Mucosa of descending colon (tissue), 3 donors: ENCODE data around the gene RNF7. TPM values are rescaled to one million over a fixed set of nuclear protein-coding genes. Genes with fewer than 3 reads are reported as not detected.
"Not testable (repeated sequence)": the region's sequence is repeated elsewhere in the genome, so short reads cannot be mapped to it uniquely, and the experiment has no call there.

ENCODE experiments used
- ATAC-seq: fragments of 200-7000 bp; cut with Tn5 transposase; one replicate; pipeline ENCODE4 v1.9.1; 2020; ENCODE audit warnings: mild to moderate bottlenecking, moderate library complexity
- DNase-seq, 3 donors: peaks; one replicate each; pipeline ENCODE4 v3.0.0-alpha.2; 2020
- H3K36me3 ChIP-seq: fragments of 200-600 bp; one replicate; pipeline ENCODE4 v1.8.0; 2021; ENCODE audit warnings: low read depth, mild to moderate bottlenecking
- H3K4me1 ChIP-seq: fragments of 200-600 bp; one replicate; pipeline ENCODE4 v1.8.0; 2021; ENCODE audit warnings: low read depth, mild to moderate bottlenecking
- H3K4me3 ChIP-seq: fragments of 200-600 bp; one replicate; pipeline ENCODE4 v1.8.0; 2021; ENCODE audit warnings: mild to moderate bottlenecking
- H3K9me3 ChIP-seq: fragments of 200-600 bp; one replicate; pipeline ENCODE4 v1.8.0; 2021; ENCODE audit warnings: mild to moderate bottlenecking
- CTCF ChIP-seq: fragments of 200-600 bp; IDR thresholded peaks from one replicate; pipeline ENCODE4 v1.8.0; 2022; ENCODE audit warnings: antibody characterized with exemption, mild to moderate bottlenecking
- intact Hi-C, 2 donors: fragments of 100-400 bp; cut with DNase I in 1 of 2; cut with micrococcal nuclease in 1 of 2; formaldehyde crosslinking; loops; one replicate each; pipeline versions ENCODE4 v1.11.0 to v1.11.1; 2022; cut with DNase I, micrococcal nuclease
- long read RNA-seq, 2 donors: library from polyadenylated mRNA; unstranded; transcript quantifications; one replicate each; pipeline ENCODE4 v2.0.0, GENCODE V29; 2019 to 2021
- total RNA-seq, 3 donors: library from RNA; stranded (reverse); fragmentation: NEBNext Ultra II Directional in 2 of 3; extraction: Animal tissue kit (Norgen Biotek cat#: 25700) in 2 of 3; gene quantifications; one replicate each; pipeline versions ENCODE4 v1.2.1 to v1.2.4, GENCODE V29; 2021 to 2023
- donor health status: DM: no; HTN: no; CAD: no; lungs with moderate emphysema.
- donor health status: DM: no; HTN: no; CAD: no.
- donor health status: DM: no; HTN: yes; CAD: no.

RNF7 gene
- 100 to 1,000 TPM; 107 to 144 (median 112) TPM for total RNA-seq
- long read RNA-seq, donor 1, transcript RNF7-203 (4 exons, 1,036 nt), result minor isoform, 5 of 137 reads
- long read RNA-seq, donor 1, transcript RNF7-202 (3 exons, 805 nt), result minor isoform, 14 of 137 reads
- long read RNA-seq, donor 1, transcript RNF7-201 (3 exons, 2,763 nt), result major isoform, 113 of 137 reads
- long read RNA-seq, donor 1, partial matches to known transcripts, result 2 of 137 reads
- long read RNA-seq, donor 1, other reads (novel, unspliced or antisense), result 1 of 137 reads
- long read RNA-seq, donor 2, transcript RNF7-203 (4 exons, 1,036 nt), result minor isoform, 5 of 140 reads
- long read RNA-seq, donor 2, transcript RNF7-202 (3 exons, 805 nt), result minor isoform, 10 of 140 reads
- long read RNA-seq, donor 2, transcript RNF7-201 (3 exons, 2,763 nt), result major isoform, 123 of 140 reads
- long read RNA-seq, donor 2, partial matches to known transcripts, result 2 of 140 reads
- long read RNA-seq, donor 2, other reads (novel, unspliced or antisense), result 0 of 140 reads

GRCh38 chr3:141738022-141738890, at the start of gene RNF7:
RNF7 (plus strand) TSS chr3:141738298; CDS start chr3:141738342, 44 bp downstream.
- peak within 1 kb of the TSS; percentile 79 for H3K4me3 ChIP-seq
- ATAC-seq (peak; percentile 91), DNase-seq (peak; percentile 97 to 99 (median 97))
- TF ChIP-seq CTCF, result peak; percentile 88
- intact Hi-C loops, result loop anchor here in 1 of 2 donors (5.0 kb wide), 1 partner anchor 139 kb away; the partner anchor contains the start of gene ATP1B3
- peaks cover 28% of the 10 kb centered on the region for H3K4me1 ChIP-seq
- H3K36me3 ChIP-seq, result no peaks in the 10 kb centered on the region
- H3K9me3 ChIP-seq, result no peaks in the 10 kb centered on the region

- no peaks in the 10 kb centered on the region for H3K4me1 ChIP-seq
- no peaks in the 10 kb centered on the region for H3K36me3 ChIP-seq
- intact Hi-C loops, result no loop called here
- no peak overlapping the region for H3K4me3 ChIP-seq
- TF ChIP-seq CTCF, result no peak
- ATAC-seq (no peak), DNase-seq (no peak)
- peaks cover 6% of the 10 kb centered on the region for H3K9me3 ChIP-seq
Observed at GRCh38 chr3:141690431-141691072, 47.5 kb upstream of the RNF7 start.

GRCh38 chr3:141691471-141691870, 46.6 kb upstream of the RNF7 start:
- intact Hi-C loops, result not testable (repeated sequence)

DNA sequence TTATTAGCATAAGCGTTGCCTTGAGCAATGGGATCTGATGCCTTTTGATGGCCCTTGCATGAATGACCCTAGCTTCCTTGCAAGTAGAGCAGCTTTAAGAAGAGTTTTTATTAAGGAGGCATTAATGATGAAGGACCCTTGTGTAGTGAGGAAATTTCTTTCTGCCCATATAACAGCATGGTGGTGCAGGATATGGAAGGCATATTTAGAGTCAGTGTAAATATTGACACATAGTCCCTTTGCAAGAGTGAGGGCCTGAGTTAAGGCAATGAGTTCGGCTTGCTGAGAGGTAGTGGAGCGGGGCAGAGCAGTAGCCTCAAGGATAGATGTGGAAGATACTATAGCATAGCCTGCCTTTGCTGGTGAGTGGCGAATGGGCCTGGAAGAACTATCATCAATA, 45.1 kb upstream of the RNF7 start:
- intact Hi-C loops, H3K36me3 ChIP-seq, ATAC-seq, DNase-seq, H3K4me3 ChIP-seq, H3K4me1 ChIP-seq, H3K9me3 ChIP-seq: not testable (repeated sequence)

More at GRCh38 chr3:141691471-141691870, 46.6 kb upstream of the RNF7 start:
- not testable (repeated sequence) for H3K9me3 ChIP-seq, DNase-seq, H3K4me3 ChIP-seq, H3K36me3 ChIP-seq, H3K4me1 ChIP-seq, ATAC-seq

GRCh38 chr3:141699324-141699723, 38.8 kb upstream of the RNF7 start:
- DNase-seq (no peak), ATAC-seq (no peak)
- no peaks in the 10 kb centered on the region for H3K4me1 ChIP-seq
- no peak overlapping the region for H3K4me3 ChIP-seq
- H3K9me3 ChIP-seq, result no peaks in the 10 kb centered on the region
- TF ChIP-seq CTCF, result no peak
- intact Hi-C loops, result no loop called here
- no peaks in the 10 kb centered on the region for H3K36me3 ChIP-seq

DNA sequence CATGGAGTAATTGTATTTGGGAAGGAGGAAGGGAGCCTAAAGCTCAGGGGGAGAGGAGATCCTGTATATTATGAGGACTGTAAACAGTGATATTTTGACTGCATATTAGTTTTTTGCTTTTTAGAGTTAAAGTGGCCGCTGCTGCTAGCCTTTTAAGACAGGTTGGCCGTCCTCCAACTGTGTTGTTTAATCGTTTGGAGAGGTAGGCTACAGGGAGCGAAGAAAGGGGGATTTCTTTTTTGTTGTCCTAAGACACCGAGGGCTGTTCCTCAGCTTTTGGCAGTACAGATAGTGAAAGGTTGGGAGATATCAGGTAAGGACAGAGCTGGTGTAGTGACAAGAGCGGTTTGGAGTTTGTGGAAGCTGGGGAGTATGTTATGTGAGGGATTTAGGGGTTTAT, 38.2 kb upstream of the RNF7 start:
- H3K4me1 ChIP-seq, result no peaks in the 10 kb centered on the region
- H3K4me3 ChIP-seq, result no peak overlapping the region
- no peaks in the 10 kb centered on the region for H3K9me3 ChIP-seq
- DNase-seq, result no peak
- no peak for TF ChIP-seq CTCF
- intact Hi-C loops, result no loop called here
- no peak for ATAC-seq
- no peaks in the 10 kb centered on the region for H3K36me3 ChIP-seq

DNA sequence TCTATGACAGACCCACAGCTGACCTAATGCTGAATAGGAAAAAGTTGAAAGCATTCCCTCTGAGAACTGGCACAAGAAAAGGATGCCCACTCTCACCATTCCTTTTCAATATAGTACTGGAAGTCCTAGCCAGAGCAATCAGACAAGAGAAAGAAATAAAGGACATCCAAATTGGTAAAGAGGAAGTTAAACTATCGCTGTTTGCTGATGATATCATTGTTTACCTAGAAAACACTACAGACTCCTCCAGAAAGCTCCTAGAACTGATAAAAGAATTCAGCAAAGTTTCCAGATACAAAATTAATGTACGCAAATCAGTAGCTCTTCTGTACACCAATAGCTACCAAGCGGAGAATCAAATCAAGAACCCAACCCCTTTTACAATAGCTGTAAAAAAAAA, 34.7 kb upstream of the RNF7 start:
- H3K4me3 ChIP-seq, H3K4me1 ChIP-seq, DNase-seq, H3K9me3 ChIP-seq, intact Hi-C loops, H3K36me3 ChIP-seq, ATAC-seq: not testable (repeated sequence)
